Ishikawa (cell line): Measurements from ENCODE around the gene CSF3R.

Source experiments
- CEBPB ChIP-seq: IDR thresholded peaks from 2 replicates; pipeline ENCODE4 v1.6.1; 2012
- CREB1 ChIP-seq: IDR thresholded peaks from 2 replicates; pipeline ENCODE4 v1.6.1; 2012; ENCODE audit warnings: low read depth
- EGR1 ChIP-seq: IDR thresholded peaks from 2 replicates; pipeline ENCODE4 v1.6.1; 2012
- EP300 ChIP-seq: IDR thresholded peaks from 2 replicates; pipeline ENCODE4 v1.6.1; 2012; ENCODE audit warnings: borderline replicate concordance
- FOXM1 ChIP-seq: IDR thresholded peaks from 2 replicates; pipeline ENCODE4 v1.6.1; 2012; ENCODE audit warnings: low read depth, borderline replicate concordance
- MAX ChIP-seq: IDR thresholded peaks from 2 replicates; pipeline ENCODE4 v1.6.1; 2012
- NFIC ChIP-seq: IDR thresholded peaks from 2 replicates; pipeline ENCODE4 v1.6.1; 2012
- RAD21 ChIP-seq: IDR thresholded peaks from 2 replicates; pipeline ENCODE4 v1.6.1; 2012; ENCODE audit warnings: low read depth
- REST ChIP-seq: IDR thresholded peaks from 2 replicates; pipeline ENCODE4 v1.6.1; 2012; ENCODE audit warnings: low read depth, mild to moderate bottlenecking
- TAF1 ChIP-seq: IDR thresholded peaks from 2 replicates; pipeline ENCODE4 v1.6.1; 2012; ENCODE audit warnings: low read depth, mild to moderate bottlenecking
- TCF12 ChIP-seq: IDR thresholded peaks from 2 replicates; pipeline ENCODE4 v1.6.1; 2012; ENCODE audit warnings: low read depth
- TEAD4 ChIP-seq: IDR thresholded peaks from 2 replicates; pipeline ENCODE4 v1.6.1; 2012
- USF1 ChIP-seq: IDR thresholded peaks from 2 replicates; pipeline ENCODE4 v1.6.1; 2012
- YY1 ChIP-seq: IDR thresholded peaks from 2 replicates; pipeline ENCODE4 v1.6.1; 2012; ENCODE audit warnings: low read depth
- ZBTB7A ChIP-seq: IDR thresholded peaks from 2 replicates; pipeline ENCODE4 v1.6.1; 2012; ENCODE audit warnings: low read depth

CSF3R gene

GRCh38 chr1:36456391-36456928 lies 26.3 kb downstream of the CSF3R start:
- TF ChIP-seq CREB1 = no peak
- TF ChIP-seq TEAD4 = no peak
- TF ChIP-seq ZBTB7A = no peak
- TF ChIP-seq YY1 = no peak
- no peak for TF ChIP-seq RAD21
- TF ChIP-seq USF1 = no peak
- TF ChIP-seq MAX = no peak
- no peak for TF ChIP-seq TCF12
- TF ChIP-seq REST = no peak
- TF ChIP-seq EP300 = no peak
- TF ChIP-seq NFIC = no peak

GRCh38 chr1:36455386-36455785 lies 27.3 kb downstream of the CSF3R start:
- TF ChIP-seq CREB1 (no peak), TCF12 (no peak), FOXM1 (no peak), TEAD4 (no peak), ZBTB7A (no peak), MAX (no peak), NFIC (no peak), EGR1 (no peak), TAF1 (no peak), EP300 (no peak), RAD21 (no peak), YY1 (no peak), USF1 (no peak), CEBPB (no peak), REST (no peak)

GRCh38 chr1:36453600-36454388 lies 28.9 kb downstream of the CSF3R start:
- TF ChIP-seq TCF12 = no peak
- TF ChIP-seq EGR1 = no peak
- TF ChIP-seq NFIC = no peak

- TF ChIP-seq EGR1 (no peak), TCF12 (no peak), TAF1 (no peak), REST (no peak), MAX (no peak), TEAD4 (no peak), RAD21 (no peak), ZBTB7A (no peak), FOXM1 (no peak), USF1 (no peak), YY1 (no peak), CREB1 (no peak), NFIC (no peak), CEBPB (no peak), EP300 (no peak)
These were observed 29.7 kb downstream of the CSF3R start for GRCh38 chr1:36453051-36453450.
